Cardiac fibroblast (primary cell): ENCODE results near the gene CLEC17A.
"Not testable (repeated sequence)": the region's sequence is repeated elsewhere in the genome, so short reads cannot be mapped to it uniquely, and the experiment has no call there.

Experiments used
- DNase-seq, 2 donors: peaks; one replicate each; pipeline versions ENCODE4 v3.0.0 to v3.0.0-alpha.2; 2010; ENCODE audit warnings: low read depth in 2 of 2
- H3K4me3 ChIP-seq, 2 donors: replicated peaks in 1 of 2; 1 replicate in 1 of 2; 2 replicates in 1 of 2; pipeline ENCODE4 v1.5.1; 2011; ENCODE audit warnings: low read depth in 2 of 2, low read length in 2 of 2, mild to moderate bottlenecking in 2 of 2, moderate library complexity in 1 of 2
- TF ChIP-seq, protein P1 (sequence below): IDR thresholded peaks from one replicate; pipeline ENCODE4 v1.5.1; 2011; ENCODE audit warnings: low read depth, mild to moderate bottlenecking, low read length, inconsistent platforms

Gene CLEC17A

DNA sequence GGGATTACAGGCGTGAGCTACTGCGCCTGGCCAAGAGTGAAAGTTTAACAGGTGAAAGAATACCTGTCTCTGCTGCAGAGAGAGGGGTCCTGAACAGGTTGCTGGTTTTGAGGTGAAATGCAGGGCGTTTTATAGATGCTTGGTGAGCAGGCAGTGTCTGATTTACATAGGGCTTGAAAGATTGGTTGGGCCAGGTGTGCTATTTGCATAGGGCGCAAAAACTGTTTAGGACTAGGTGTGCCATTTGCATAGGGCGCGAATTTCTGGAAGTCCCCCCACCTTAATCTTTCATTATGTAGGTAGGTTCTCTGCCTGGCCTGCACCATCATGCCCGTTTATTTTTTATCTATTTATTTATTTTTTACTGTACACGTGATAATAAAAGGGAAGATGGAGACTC is 6.5 kb upstream of the CLEC17A start:
- TF ChIP-seq, protein P1, sequence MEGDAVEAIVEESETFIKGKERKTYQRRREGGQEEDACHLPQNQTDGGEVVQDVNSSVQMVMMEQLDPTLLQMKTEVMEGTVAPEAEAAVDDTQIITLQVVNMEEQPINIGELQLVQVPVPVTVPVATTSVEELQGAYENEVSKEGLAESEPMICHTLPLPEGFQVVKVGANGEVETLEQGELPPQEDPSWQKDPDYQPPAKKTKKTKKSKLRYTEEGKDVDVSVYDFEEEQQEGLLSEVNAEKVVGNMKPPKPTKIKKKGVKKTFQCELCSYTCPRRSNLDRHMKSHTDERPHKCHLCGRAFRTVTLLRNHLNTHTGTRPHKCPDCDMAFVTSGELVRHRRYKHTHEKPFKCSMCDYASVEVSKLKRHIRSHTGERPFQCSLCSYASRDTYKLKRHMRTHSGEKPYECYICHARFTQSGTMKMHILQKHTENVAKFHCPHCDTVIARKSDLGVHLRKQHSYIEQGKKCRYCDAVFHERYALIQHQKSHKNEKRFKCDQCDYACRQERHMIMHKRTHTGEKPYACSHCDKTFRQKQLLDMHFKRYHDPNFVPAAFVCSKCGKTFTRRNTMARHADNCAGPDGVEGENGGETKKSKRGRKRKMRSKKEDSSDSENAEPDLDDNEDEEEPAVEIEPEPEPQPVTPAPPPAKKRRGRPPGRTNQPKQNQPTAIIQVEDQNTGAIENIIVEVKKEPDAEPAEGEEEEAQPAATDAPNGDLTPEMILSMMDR, result no peak
- H3K4me3 ChIP-seq, result no peak overlapping the region
- no peak for DNase-seq

DNA sequence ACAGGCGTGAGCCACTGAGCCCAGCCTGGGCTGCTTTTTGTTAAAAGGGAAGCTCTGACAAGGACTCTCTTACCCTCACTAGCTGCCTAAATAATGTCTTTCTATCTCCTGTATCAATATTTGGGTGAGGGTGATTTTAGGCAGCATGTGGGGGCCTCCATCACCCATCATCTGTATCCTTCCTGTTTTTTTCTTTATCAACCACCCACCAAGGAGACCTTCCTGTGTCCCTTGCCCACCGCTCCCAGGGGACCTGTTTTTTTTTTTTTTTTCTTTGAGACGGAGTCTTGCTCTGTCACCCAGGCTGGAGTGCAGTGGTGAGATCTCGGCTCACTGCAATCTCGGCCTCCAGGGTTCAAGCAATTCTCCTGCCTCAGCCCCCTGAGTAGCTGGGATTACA is 5.6 kb upstream of the CLEC17A start:
- H3K4me3 ChIP-seq, result no peak overlapping the region
- TF ChIP-seq, protein P1, result no peak
- DNase-seq, result no peak

DNA sequence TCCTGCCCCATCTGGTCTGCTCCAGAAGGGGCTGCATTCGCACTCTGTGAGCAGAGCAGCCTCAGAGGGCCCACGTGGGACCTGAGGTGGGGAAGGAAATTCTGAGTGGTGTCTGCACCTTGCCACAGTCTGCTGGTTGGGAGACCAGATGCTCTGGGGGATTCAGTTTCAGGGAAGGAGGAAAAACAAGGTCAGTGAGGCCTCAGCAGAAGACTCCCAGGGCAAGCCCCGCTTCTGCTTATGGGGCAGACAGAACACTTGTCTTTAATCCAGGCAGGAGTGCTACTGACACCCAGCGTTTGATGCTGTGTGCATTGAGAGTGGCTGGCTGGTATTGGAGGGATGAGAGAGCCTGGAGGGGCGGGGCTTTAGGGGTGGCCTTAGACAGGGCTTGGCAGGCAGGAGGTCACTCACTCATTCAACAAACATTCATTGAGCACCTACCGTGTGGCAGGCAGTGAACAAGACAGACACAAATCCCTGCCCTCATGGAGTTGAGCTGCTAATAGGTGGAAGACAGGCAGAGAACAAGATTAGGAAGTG is 4.9 kb upstream of the CLEC17A start:
- TF ChIP-seq, protein P1, result no peak
- H3K4me3 ChIP-seq, result no peak overlapping the region
- DNase-seq, result no peak

DNA sequence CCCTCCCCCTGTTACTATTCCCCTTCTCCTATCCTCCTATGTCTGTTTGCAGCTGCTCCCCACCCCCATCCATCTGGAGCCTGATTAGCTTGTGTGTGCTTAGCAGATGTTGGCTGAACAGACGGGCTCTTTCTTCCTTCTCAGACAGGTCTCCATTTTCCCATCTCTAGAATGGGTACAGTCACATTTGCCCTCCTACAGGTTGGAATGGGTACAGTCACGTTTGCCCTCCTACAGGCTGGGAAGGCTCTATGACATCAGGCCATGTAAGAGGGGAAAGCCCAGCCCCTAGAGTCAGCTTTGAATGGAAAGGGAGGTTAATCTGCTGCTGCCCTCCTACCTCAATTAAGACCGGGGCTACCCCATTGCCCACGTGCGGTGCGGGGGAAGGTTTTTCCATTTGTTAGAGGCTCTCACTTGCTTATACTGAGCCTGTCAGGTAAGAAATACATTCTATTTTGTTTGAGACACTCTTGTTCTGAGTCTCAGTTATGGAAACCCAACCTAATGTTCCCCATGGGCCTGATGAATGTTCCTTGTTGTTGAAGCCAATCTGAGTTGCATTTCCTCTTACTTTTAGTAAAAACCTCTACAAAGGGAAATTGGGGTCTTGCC is 2.2 kb upstream of the CLEC17A start:
- H3K4me3 ChIP-seq, result no peak overlapping the region
- TF ChIP-seq, protein P1, result no peak
- no peak for DNase-seq

DNA sequence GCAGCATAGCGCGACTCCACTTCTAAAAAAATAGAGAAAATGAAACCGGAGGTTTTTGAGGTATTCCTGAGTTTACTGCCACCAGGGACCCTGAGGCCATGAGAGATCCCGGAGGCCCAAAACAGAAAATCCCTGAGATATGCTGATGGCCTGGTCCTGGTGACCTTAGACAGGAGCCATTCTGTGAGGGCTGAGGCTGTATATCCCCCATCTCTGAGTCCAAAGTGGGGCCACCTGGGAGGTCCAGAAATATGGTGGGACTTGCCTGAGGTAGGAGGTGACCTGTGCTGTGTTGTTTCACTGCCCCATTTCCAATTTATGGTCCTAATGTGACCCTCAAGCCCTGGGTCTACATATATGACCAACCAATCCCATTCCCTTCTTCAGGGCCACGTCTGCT is 1.5 kb downstream of the CLEC17A start:
- not testable (repeated sequence) for DNase-seq, H3K4me3 ChIP-seq

DNA sequence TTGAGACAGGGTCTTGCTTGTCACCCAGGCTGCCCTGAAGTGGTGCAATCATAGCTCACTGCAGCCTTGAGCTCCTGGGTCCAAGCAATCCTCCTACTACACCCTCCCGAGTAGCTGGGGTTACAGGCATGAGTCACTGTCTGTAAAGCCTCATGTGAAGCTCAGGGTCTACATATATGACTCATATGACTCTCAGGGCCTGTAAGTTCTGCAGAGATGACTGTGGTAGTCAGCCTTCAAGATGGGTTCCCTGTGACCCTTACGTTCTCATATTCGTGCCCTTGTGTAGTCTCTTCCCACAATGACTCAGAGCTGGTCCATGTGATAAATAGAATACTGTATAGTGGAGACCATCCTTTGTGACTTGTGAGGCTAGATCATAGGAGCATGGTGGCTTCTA is 2.3 kb downstream of the CLEC17A start:
- peak in 1 of 2 donors; percentile 71 for DNase-seq
- H3K4me3 ChIP-seq, result not testable (repeated sequence)

DNA sequence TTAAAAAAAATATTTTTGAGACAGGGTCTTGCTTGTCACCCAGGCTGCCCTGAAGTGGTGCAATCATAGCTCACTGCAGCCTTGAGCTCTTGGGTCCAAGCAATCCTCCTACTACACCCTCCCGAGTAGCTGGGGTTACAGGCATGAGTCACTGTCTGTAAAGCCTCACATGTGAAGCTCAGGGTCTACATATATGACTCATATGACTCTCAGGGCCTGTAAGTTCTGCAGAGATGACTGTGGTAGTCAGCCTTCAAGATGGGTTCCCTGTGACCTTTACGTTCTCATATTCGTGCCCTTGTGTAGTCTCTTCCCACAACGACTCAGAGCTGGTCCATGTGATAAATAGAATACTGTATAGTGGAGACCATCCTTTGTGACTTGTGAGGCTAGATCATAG is 6.5 kb downstream of the CLEC17A start:
- H3K4me3 ChIP-seq, result not testable (repeated sequence)
- DNase-seq, result peak in 1 of 2 donors; percentile 34

DNA sequence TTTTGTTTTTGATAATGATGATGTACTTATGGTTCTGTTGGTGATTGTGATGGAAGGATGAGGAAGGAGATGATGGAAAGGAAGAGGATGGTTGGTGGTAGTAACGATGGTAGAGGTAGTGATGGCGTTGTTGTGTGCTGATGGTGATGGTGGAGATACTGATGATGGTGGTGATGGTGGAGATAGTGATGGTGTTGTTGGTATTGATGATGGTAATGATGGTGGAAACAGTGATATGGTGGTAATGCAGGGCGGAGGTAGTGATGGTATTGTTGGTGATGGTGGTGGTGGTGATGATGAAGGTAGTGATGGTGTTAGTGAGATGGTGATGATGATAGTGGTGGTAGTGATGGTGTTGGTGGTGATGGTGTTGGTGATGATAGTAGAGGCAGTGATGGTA is 12.7 kb downstream of the CLEC17A start:
- TF ChIP-seq, protein P1, result no peak
- no peak overlapping the region for H3K4me3 ChIP-seq
- no peak for DNase-seq
